Peyer's patch (tissue), 4 donors: ENCODE data around the gene ARMC12.

Experiments used
- CTCF ChIP-seq, 6 experiments: fragments of 450-650 bp in 4 of 6; fragments of 200-600 bp in 2 of 6; sonication (generic) in 1 of 6; IDR thresholded peaks; one replicate each; pipeline ENCODE4 v1.5.1; 2017 to 2019; ENCODE audit warnings: antibody characterized with exemption in 6 of 6, mild to moderate bottlenecking in 3 of 6, moderate library complexity in 1 of 6
- POLR2A ChIP-seq, 2 donors: fragments of 450-650 bp; IDR thresholded peaks; one replicate each; pipeline ENCODE4 v1.5.1; 2017; ENCODE audit warnings: antibody characterized with exemption in 2 of 2, mild to moderate bottlenecking in 2 of 2, moderate library complexity in 2 of 2

- no peak for TF ChIP-seq CTCF (IDR thresholded peaks at IDR 0.05)
- TF ChIP-seq POLR2A (IDR thresholded peaks at IDR 0.05), result no peak
Measured at GRCh38 chr6:35784200-35784599, 47.4 kb downstream of the ARMC12 start.
